GM18505 (cell line): Measurements from ENCODE around the gene NUP85.
"Not testable (repeated sequence)": the region's sequence is repeated elsewhere in the genome, so short reads cannot be mapped to it uniquely, and the experiment has no call there.

Experiments used
- ATAC-seq: cut with Tn5 transposase; IDR thresholded peaks from one replicate; pipeline ENCODE4 v1.9.1; 2021; ENCODE audit not compliant: unreplicated experiment
- POLR2A ChIP-seq: IDR thresholded peaks from 4 replicates; pipeline ENCODE4 v1.6.1; 2011; ENCODE audit warnings: borderline replicate concordance; ENCODE audit not compliant: insufficient read depth, insufficient read length; ENCODE audit errors: extremely low read depth

The NUP85 gene

GRCh38 chr17:75182569-75183436 lies 22.7 kb upstream of the NUP85 start, which contains the start of gene SUMO2:
Gene SUMO2, minus strand, starts transcription at chr17:75182959. Its CDS starts 125 bp downstream, at chr17:75182834.
- TF ChIP-seq POLR2A: peak; percentile 81
- ATAC-seq: peak; percentile 78

GRCh38 chr17:75183999-75184884 lies 21.2 kb upstream of the NUP85 start:
- no peak for TF ChIP-seq POLR2A
- no peak for ATAC-seq

DNA sequence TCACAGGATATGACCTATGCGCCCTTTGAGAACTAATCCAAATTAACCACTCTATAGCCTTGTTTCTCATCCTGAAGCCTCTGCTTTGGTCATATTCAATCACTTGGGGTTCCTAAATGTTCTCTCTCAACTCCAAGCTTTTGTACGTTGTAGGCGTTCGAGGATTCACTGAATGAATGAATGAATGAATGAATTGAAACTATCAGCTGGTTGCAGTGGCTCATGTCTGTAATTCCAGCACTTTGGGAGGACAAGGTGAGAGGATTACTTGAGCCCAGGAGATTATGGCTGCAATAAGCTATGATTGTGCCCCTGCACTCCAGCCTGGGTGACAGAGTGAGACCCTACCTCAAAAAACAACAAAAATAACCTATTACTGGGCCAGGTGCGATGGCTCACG lies 16.9 kb upstream of the NUP85 start:
- no peak for ATAC-seq
- no peak for TF ChIP-seq POLR2A

- no peak for ATAC-seq
- TF ChIP-seq POLR2A: no peak
Observed at GRCh38 chr17:75191584-75191983, 13.9 kb upstream of the NUP85 start.

DNA sequence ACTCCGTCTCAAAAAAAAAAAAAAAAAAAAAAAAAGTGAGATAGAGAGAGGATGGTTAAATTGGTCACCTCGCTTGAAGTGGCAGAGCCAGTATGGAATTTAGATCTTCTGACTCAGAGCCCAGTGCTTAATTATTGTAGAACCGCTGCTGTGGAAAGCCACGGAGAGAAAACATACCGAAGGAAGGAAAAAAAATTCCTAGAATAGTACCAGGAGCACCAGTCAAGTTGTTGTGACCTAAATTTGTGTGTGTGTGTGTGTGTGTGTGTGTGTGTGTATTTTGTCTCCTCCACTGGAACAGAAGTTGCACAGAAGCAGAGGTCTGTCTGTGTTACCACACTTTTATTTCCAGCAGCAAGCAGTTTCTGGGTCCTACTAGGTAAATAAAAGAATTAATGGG lies 10.6 kb upstream of the NUP85 start:
- no peak for ATAC-seq
- no peak for TF ChIP-seq POLR2A

GRCh38 chr17:75199886-75200618 lies 5.4 kb upstream of the NUP85 start:
- ATAC-seq: no peak
- no peak for TF ChIP-seq POLR2A

DNA sequence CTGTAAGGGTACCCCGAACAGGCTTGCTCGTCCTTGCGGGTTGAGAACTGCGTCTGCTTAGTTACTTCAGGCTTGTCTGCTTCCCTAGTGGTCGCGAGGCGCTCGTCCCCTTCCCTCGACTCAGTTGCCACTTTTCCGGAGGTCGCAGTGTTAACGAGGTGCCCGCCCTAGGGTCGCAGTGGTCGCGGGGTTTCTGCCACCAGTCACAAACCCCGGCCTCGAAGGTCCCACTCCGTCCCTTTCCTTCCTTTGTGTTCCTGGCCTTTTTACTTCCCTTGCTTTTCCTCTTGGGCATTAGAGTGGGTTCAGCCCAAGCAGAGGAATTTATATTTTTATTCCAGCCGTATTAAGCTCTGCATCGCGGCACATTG lies 299 bp downstream of the NUP85 start:
- TF ChIP-seq POLR2A: no peak

DNA sequence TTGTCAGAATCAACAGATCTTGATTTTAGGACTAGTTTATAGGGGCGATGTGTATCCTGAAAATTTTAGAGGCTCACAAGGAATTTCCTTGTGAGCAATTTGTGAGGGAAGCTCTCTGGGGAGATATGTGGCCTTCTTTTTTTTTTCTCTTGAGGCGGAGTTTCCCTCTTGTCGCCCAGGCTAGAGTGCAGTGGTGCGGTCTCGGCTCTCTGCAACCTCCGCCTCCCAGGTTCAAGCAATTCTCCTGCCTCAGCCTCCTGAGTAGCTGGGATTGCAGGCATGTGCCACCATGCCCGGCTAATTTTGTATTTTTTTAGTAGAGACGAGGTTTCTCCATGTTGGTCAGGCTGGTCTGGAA lies 1.6 kb downstream of the NUP85 start:
- not testable (repeated sequence) for ATAC-seq

More for the DNA sequence above, 299 bp downstream of the NUP85 start:
- ATAC-seq: no peak

DNA sequence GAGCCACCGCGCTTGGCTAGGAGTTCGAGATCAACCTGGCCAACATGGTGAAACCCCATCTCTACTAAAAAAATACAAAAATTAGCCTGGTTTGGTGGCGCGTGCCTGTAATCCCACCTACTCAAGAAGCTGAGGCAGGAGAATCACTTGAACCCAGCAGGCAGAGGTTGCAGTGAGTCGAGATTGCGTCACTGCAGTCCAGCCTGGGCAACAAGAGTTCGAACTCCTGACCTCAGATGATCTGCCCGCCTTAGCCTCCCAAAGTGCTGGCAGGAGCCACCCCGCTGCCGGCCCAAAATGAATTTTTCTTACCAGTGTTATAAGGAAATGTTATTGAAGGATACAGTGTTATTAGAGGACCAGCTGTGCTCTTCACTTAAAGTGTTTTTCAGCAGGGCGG lies 2.3 kb downstream of the NUP85 start:
- TF ChIP-seq POLR2A: no peak
- no peak for ATAC-seq

DNA sequence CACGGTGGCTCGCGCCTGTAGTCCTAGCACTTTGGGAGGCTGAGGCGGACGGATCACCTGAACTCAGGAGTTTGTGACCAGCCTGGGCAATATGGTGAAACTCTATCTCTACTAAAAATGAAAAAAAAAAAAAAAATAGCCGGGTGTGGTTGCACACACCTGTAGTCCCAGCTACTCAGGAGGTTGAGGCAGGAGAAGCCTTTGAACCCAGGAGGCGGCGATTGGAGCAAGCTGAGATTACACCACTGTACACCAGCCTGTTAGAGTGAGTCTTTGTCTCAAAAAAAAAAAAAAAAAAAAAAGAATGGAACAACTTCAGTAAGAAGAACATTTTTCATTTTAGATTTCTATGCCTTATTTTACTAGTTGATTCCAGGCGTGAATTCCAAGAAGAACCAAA lies 2.7 kb downstream of the NUP85 start:
- TF ChIP-seq POLR2A: no peak
- no peak for ATAC-seq

DNA sequence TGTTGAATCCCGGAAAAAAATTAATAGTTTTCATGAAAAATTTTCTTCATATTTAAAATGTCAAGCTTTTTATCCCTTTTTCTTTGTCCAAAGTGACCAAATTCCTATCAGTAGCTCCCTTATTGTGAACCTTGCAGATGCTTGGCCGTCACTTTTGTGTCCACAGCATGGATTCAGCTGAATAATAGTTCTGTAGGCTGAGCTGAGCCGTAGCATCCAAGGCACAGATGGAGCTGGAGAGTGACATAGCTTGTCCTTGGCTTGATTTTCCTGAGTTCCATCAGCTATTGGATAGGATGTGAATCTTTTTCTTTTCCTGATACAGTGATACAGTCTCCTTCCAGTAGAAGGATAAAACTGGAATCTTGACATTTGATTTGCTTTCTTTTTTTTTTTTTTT lies 3.6 kb downstream of the NUP85 start:
- ATAC-seq: no peak
- no peak for TF ChIP-seq POLR2A

DNA sequence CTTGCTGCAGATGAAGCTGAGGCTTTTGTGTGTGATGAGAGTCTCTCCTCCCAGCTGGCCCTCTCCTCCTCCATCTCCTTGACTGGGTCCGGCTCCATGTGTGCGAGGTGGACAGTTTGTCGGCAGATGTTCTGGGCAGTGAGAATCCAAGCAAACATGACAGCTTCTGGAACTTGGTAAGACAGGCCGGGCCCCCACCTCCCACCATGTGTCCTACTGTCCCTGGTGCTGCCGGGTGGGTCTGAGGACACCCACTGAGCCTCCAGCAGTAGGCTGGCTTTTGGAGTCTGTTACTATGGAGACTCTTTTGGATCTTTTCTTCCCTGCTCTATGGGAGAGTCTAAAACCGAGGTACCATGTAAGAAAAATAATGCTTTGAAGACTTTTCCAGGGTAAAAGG lies 12.7 kb downstream of the NUP85 start:
- ATAC-seq: no peak
- no peak for TF ChIP-seq POLR2A

DNA sequence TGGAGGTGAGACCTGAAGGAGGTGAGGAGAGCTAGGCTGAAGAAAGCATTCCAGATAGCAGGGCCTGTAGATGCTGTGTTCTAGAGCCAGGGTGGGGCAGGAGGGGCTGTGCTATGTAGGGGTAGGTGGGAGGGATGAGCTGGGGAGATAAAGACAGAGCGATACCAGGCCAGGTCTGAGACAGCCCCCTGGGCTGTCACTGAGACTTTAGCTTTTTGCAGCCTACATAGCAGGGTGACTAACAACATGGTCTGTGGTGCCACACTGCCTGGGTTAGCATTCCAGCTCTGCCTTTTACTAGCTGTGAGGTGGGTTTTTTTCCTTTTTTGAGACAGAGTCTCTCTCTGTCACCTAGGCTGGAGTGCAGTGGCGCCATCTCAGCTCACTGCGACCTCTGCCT lies 14.3 kb downstream of the NUP85 start:
- TF ChIP-seq POLR2A: no peak
- no peak for ATAC-seq
